GM18508 (cell line): Measurements from ENCODE around the gene PARD3.
A peak's percentile ranks its signal among the peaks of the same experiment; 100 is the strongest.

Source experiments
- ATAC-seq: cut with Tn5 transposase; IDR thresholded peaks from one replicate; pipeline ENCODE4 v1.9.1; 2021; ENCODE audit warnings: moderate number of reproducible peaks; ENCODE audit not compliant: insufficient read depth, unreplicated experiment

PARD3 gene

GRCh38 chr10:34524369-34525091, 290.6 kb downstream of the PARD3 start:
- peak; percentile 48 for ATAC-seq

- ATAC-seq = no peak
Measured at GRCh38 chr10:34523017-34523767, 291.9 kb downstream of the PARD3 start.

GRCh38 chr10:34522546-34522945, 292.6 kb downstream of the PARD3 start:
- no peak for ATAC-seq

- ATAC-seq = no peak
Measured at GRCh38 chr10:34520510-34520909, 294.6 kb downstream of the PARD3 start.

GRCh38 chr10:34520084-34520483, 295.0 kb downstream of the PARD3 start:
- no peak for ATAC-seq

- ATAC-seq = no peak
Measured at GRCh38 chr10:34514290-34514689, 300.8 kb downstream of the PARD3 start.

GRCh38 chr10:34513636-34514035, 301.5 kb downstream of the PARD3 start:
- no peak for ATAC-seq

GRCh38 chr10:34507217-34507616, 307.9 kb downstream of the PARD3 start:
- ATAC-seq = no peak

GRCh38 chr10:34506786-34507185, 308.3 kb downstream of the PARD3 start:
- ATAC-seq = no peak

GRCh38 chr10:34505338-34505737, 309.8 kb downstream of the PARD3 start:
- no peak for ATAC-seq

- no peak for ATAC-seq
Measured at GRCh38 chr10:34504534-34504933, 310.6 kb downstream of the PARD3 start.

- no peak for ATAC-seq
Measured at GRCh38 chr10:34503704-34504103, 311.4 kb downstream of the PARD3 start.

- ATAC-seq = no peak
Measured at GRCh38 chr10:34499612-34500279, 315.4 kb downstream of the PARD3 start.

- ATAC-seq = no peak
Measured at GRCh38 chr10:34498821-34499220, 316.3 kb downstream of the PARD3 start.

GRCh38 chr10:34495938-34496337, 319.2 kb downstream of the PARD3 start:
- ATAC-seq = no peak

GRCh38 chr10:34494012-34494411, 321.1 kb downstream of the PARD3 start:
- no peak for ATAC-seq

GRCh38 chr10:34492081-34492480, 323.0 kb downstream of the PARD3 start:
- no peak for ATAC-seq

- no peak for ATAC-seq
Measured at GRCh38 chr10:34491678-34492077, 323.4 kb downstream of the PARD3 start.

- no peak for ATAC-seq
Measured at GRCh38 chr10:34489973-34490745, 324.9 kb downstream of the PARD3 start.

GRCh38 chr10:34489411-34489810, 325.7 kb downstream of the PARD3 start:
- ATAC-seq = no peak
